Hepatocyte (in vitro differentiated cells): ENCODE results near the gene CAMK2N2. TPM values are rescaled to one million over a fixed set of nuclear protein-coding genes. Genes with fewer than 3 reads are reported as not detected.

Experiments used
- DNase-seq: peaks from one replicate; pipeline ENCODE4 v3.0.0-alpha.2; 2016; ENCODE audit warnings: low spot score
- H2AFZ ChIP-seq: fragments of 200-600 bp; sonication (generic); 2 replicates; pipeline ENCODE4 v1.6.0; 2016; ENCODE audit warnings: antibody characterized with exemption, mild to moderate bottlenecking
- H3K27ac ChIP-seq: fragments of 200-600 bp; sonication (generic); 2 replicates; pipeline ENCODE4 v1.5.1; 2016; ENCODE audit warnings: mild to moderate bottlenecking
- H3K27me3 ChIP-seq: fragments of 200-600 bp; sonication (generic); 2 replicates; pipeline ENCODE4 v1.6.1; 2016
- H3K36me3 ChIP-seq: fragments of 200-600 bp; sonication (generic); replicated peaks from 2 replicates; pipeline ENCODE4 v1.5.1; 2016; ENCODE audit warnings: low read depth; ENCODE audit not compliant: insufficient read depth
- H3K4me1 ChIP-seq: fragments of 200-600 bp; sonication (generic); 2 replicates; pipeline ENCODE4 v1.5.1; 2016; ENCODE audit warnings: mild to moderate bottlenecking, moderate library complexity; ENCODE audit not compliant: insufficient read depth
- H3K4me2 ChIP-seq: fragments of 200-600 bp; sonication (generic); 2 replicates; pipeline ENCODE4 v1.6.0; 2016
- H3K4me3 ChIP-seq: fragments of 200-600 bp; sonication (generic); 2 replicates; pipeline ENCODE4 v1.5.1; 2016; ENCODE audit warnings: mild to moderate bottlenecking
- H3K79me2 ChIP-seq: fragments of 200-600 bp; sonication (generic); 2 replicates; pipeline ENCODE4 v1.6.0; 2017; ENCODE audit warnings: mild to moderate bottlenecking
- H3K9me2 ChIP-seq: fragments of 200-600 bp; sonication (generic); replicated peaks from 2 replicates; pipeline ENCODE4 v1.6.0; 2017; ENCODE audit warnings: mild to moderate bottlenecking; ENCODE audit not compliant: insufficient read depth
- H3K9me3 ChIP-seq: fragments of 200-600 bp; sonication (generic); 2 replicates; pipeline ENCODE4 v1.5.1; 2016; ENCODE audit warnings: low read depth, mild to moderate bottlenecking
- H4K20me1 ChIP-seq: fragments of 200-600 bp; sonication (generic); 2 replicates; pipeline ENCODE4 v1.6.0; 2016; ENCODE audit warnings: mild to moderate bottlenecking; ENCODE audit not compliant: insufficient read depth, poor library complexity, severe bottlenecking
- EZH2 ChIP-seq: fragments of 200-600 bp; sonication (generic); IDR thresholded peaks from 2 replicates; pipeline ENCODE4 v1.6.1; 2016; ENCODE audit warnings: antibody characterized with exemption, mild to moderate bottlenecking, borderline replicate concordance
- EZH2phosphoT487 ChIP-seq: fragments of 200-600 bp; sonication (generic); IDR thresholded peaks from one replicate; pipeline ENCODE4 v1.6.1; 2018; ENCODE audit warnings: antibody characterized with exemption, mild to moderate bottlenecking, low read depth, moderate library complexity; ENCODE audit not compliant: unreplicated experiment, severe bottlenecking
- WGBS: methylation state at CpG from one replicate; pipeline ENCODE4 v1.1.6; 2016; ENCODE audit warnings: low lambda C conversion rate; ENCODE audit errors: missing lambda C conversion rate; 5-methylcytosine and 5-hydroxymethylcytosine counted together
- polyA plus RNA-seq: library from polyadenylated mRNA; unstranded; fragments of >200 nt; fragmentation: Nextera tagmentation; extraction: Ambion mirVana; gene quantifications from 2 replicates; pipeline ENCODE4 v1.2.1, GENCODE V29; 2016
- total RNA-seq: library from RNA; depleted of rRNA; stranded (reverse); fragments of >200 nt; gene quantifications from 2 replicates; pipeline ENCODE4 v1.2.3, GENCODE V29; 2014
- TF ChIP-seq, protein P1 (sequence below): fragments of 200-600 bp; sonication (generic); IDR thresholded peaks from 2 replicates; pipeline ENCODE4 v1.5.1; 2016; ENCODE audit warnings: antibody characterized with exemption, mild to moderate bottlenecking; ENCODE audit not compliant: poor library complexity

The CAMK2N2 gene
- total and polyA plus RNA-seq, 2 experiments from 2014 or later, result 0.11 TPM; not detected in 1

DNA sequence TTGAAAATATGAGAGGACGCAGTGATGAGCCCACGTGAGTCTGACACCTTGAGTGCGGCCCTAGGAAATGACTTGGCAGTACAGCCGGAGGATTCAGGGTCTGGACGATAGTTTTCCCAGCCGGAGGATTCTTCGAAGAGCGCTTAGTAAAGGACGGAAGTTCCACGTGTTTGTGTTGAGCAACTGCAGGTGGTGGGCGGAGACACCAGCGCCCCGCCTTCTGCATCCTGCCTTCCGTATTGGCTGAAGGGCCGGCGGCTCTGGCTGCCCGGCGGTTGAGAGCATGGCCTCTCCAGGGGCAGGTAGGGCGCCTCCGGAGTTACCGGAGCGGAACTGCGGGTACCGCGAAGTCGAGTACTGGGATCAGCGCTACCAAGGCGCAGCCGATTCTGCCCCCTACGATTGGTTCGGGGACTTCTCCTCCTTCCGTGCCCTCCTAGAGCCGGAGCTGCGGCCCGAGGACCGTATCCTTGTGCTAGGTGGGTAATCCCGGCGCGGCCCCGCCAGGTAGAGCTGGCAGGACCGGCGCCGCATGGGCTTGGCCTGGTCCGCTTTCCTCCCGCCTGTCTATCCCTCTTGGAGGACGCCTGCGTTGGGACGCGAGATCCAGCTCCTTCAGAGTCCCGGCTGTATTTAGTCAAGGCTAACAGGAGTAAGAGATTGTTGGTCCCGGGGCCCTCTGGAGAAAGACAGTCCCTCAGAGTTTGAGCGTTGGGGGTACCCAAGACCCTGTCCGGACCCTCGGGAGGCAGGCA, 11.8 kb downstream of the CAMK2N2 start, which contains the start of gene EEF1AKMT4:
EEF1AKMT4 (plus strand) TSS at position 261 of the 755 bp plus-strand sequence; CDS start at position 284, 23 bp downstream.
- DNase-seq, result peak; percentile 98
- Histone ChIP-seq H3K4me1 (peaks cover 12% of the 10 kb centered on the region), H2AFZ (peak within 1 kb of the TSS; percentile 99), H3K9me3 (no peaks in the 10 kb centered on the region), H3K27me3 (no peaks in the 10 kb centered on the region), H3K36me3 (no peaks in the 10 kb centered on the region), H3K9me2 (no peaks in the 10 kb centered on the region), H3K27ac (peak within 1 kb of the TSS; percentile 86), H3K4me3 (peak within 1 kb of the TSS; percentile 93), H3K4me2 (peak within 1 kb of the TSS; percentile 99), H4K20me1 (no peaks in the 10 kb centered on the region), H3K79me2 (peaks cover 24% of the 10 kb centered on the region)
- TF ChIP-seq EZH2phosphoT487, result no peak
- TF ChIP-seq, protein P1, sequence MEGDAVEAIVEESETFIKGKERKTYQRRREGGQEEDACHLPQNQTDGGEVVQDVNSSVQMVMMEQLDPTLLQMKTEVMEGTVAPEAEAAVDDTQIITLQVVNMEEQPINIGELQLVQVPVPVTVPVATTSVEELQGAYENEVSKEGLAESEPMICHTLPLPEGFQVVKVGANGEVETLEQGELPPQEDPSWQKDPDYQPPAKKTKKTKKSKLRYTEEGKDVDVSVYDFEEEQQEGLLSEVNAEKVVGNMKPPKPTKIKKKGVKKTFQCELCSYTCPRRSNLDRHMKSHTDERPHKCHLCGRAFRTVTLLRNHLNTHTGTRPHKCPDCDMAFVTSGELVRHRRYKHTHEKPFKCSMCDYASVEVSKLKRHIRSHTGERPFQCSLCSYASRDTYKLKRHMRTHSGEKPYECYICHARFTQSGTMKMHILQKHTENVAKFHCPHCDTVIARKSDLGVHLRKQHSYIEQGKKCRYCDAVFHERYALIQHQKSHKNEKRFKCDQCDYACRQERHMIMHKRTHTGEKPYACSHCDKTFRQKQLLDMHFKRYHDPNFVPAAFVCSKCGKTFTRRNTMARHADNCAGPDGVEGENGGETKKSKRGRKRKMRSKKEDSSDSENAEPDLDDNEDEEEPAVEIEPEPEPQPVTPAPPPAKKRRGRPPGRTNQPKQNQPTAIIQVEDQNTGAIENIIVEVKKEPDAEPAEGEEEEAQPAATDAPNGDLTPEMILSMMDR, result peak; percentile 57
- no peak for TF ChIP-seq EZH2
- WGBS, result 2% methylated on average over 54 of the region's 54 CpGs

DNA sequence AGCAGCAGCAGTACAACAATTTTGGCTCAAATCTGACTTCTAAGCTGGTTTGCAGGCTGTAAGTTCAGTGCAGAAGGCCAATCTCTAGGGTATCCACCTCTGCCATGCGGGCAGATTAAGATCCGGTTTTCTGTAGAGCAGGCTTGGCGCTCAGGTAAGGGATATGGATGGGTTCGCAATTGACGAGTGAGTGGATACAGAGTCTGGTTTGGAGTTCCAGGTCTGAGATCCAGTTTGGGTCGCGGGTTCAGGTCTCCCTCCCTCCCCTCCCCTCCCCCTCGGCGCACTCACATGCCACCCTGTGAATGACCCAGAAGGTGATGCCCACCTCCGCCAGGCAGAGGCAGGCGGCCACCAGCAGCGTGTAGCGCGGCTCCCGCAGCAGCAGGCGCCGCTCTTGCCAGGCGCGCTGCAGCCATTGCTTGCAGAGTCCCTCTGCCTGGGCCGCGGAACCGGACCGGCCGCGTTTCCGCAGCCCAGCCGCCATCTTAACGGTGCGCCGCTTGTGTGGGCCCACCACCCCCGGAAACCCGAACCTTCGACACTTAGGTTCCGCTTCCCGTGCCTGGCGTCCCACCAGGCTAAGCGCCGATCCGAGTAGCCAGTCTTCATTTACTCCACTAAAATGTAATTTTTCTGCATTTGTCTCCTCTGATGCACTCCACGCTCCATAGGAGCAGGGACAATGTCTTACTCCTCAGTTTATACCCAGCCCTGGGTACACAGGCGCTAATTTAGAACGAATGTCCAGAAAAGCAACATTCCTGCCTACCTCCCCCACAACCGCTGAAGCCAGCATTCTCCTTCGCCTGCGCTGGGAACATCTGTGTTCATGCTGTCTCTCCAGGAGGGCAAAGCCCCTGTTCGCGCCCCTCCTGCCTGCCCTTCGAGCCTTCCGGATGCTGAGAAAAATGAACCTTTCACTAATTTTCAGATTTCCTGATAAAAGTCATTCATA, 12.6 kb downstream of the CAMK2N2 start, which contains the start of gene ALG3:
ALG3 (minus strand) TSS at position 509 of the 958 bp plus-strand sequence; CDS start at position 487, 22 bp downstream.
- peak; percentile 93 for DNase-seq
- TF ChIP-seq, protein P1, result no peak
- TF ChIP-seq EZH2, result no peak
- no peak for TF ChIP-seq EZH2phosphoT487
- H3K27ac ChIP-seq, result peak within 1 kb of the TSS; percentile 86
- H3K79me2 ChIP-seq, result peaks cover 24% of the 10 kb centered on the region
- peak within 1 kb of the TSS; percentile 93 for H3K4me3 ChIP-seq
- H3K4me2 ChIP-seq, result peak within 1 kb of the TSS; percentile 99
- no peaks in the 10 kb centered on the region for H3K9me3 ChIP-seq
- H3K9me2 ChIP-seq, result no peaks in the 10 kb centered on the region
- H2AFZ ChIP-seq, result peak within 1 kb of the TSS; percentile 99
- no peaks in the 10 kb centered on the region for H3K36me3 ChIP-seq
- H4K20me1 ChIP-seq, result no peaks in the 10 kb centered on the region
- peaks cover 12% of the 10 kb centered on the region for H3K4me1 ChIP-seq
- whole genome bisulfite sequencing, result 2% methylated on average over 46 of the region's 49 CpGs
- H3K27me3 ChIP-seq, result no peaks in the 10 kb centered on the region

DNA sequence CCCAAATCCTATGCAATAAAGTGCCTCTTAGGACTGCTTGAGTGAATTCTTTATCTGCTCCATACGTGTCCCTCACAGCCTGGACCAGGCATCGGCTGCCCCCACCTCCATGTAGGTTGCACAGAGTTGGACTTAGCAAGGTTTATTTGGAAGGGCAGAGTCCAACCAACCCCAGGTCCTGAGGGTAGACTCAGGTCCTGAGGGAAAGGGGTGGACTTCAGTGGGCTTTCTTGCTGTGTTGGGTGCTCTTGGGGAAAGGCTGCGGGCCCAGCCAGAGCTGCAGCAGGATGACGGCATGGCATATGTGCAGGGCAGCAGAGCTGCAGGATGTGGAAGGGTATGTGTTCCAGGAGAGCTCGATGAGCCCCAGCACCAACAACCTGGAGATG, 19.1 kb downstream of the CAMK2N2 start:
- Histone ChIP-seq H3K9me3 (no peaks in the 10 kb centered on the region), H4K20me1 (no peaks in the 10 kb centered on the region), H3K79me2 (peaks cover 7% of the 10 kb centered on the region), H3K36me3 (no peaks in the 10 kb centered on the region), H3K27ac (no peak overlapping the region), H3K4me1 (no peaks in the 10 kb centered on the region), H2AFZ (no peak overlapping the region), H3K9me2 (no peaks in the 10 kb centered on the region), H3K27me3 (no peaks in the 10 kb centered on the region), H3K4me2 (no peak overlapping the region), H3K4me3 (no peak overlapping the region)
- TF ChIP-seq EZH2phosphoT487, result no peak
- TF ChIP-seq EZH2, result no peak
- WGBS, result 86% methylated on average over 5 of the region's 5 CpGs
- DNase-seq, result no peak
